NCI-H510A (cell line): ENCODE results near the gene LRRC4C.
"Not testable (repeated sequence)": the region's sequence is repeated elsewhere in the genome, so short reads cannot be mapped to it uniquely, and the experiment has no call there.

Experiments used
- DNase-seq: peaks from one replicate; lab custom pipeline; 2025; lab: John Stamatoyannopoulos, UW

The LRRC4C gene

DNA sequence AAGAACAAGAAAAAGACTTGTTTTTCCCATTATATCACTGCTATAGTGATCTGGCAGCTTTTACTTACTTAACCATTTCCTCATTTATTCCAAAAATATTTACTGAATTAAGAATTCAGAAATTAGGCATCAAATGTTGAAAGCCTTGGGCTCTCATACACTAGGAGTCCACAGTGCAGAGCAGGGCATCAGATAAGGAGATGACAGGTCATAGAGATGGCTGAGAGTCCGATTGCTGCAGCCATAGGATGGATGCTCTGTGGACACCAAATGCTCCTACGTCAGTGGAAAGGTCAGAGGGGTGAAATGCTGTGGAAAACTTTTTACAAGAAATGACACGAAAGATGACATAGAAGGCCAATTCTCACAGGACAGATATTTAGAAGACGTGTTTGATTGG is 771.1 kb downstream of the LRRC4C start:
- DNase-seq, result no peak

DNA sequence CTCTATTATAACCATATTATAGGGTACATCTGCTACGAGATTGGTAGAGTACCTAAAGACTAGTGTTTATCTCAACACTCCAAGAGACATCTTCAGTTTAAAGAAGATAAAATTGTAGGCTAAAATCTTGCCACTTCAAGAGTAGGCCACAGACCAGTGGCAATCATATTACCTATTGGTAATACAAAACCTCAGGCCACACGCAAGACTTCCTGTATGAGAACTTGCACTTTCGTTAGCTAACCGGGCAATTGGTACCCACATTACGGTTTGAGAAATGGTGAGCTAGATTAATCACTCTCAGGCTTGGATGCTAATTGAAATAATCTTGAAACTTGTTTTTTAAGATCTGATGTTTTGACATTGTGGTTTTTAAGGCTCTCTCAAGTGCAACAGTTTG is 772.7 kb downstream of the LRRC4C start:
- no peak for DNase-seq

DNA sequence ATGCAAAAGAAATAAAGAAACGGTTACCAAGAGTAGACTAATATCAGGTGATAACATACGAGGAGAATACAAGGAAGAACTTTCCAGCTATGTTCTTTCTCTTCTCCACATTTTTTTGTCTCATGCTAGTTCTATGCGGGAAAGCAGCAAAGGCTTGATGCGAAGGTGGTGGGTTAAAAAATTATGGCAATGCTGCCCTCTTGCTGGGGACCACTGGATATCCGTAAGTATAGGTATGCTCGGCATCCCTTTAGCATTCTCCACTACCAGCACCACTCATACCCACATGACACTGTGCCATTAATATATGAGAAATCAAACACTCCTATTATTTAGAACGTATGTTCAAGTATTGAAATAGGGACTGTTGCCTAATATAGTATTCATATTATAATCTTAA is 776.4 kb downstream of the LRRC4C start:
- no peak for DNase-seq

DNA sequence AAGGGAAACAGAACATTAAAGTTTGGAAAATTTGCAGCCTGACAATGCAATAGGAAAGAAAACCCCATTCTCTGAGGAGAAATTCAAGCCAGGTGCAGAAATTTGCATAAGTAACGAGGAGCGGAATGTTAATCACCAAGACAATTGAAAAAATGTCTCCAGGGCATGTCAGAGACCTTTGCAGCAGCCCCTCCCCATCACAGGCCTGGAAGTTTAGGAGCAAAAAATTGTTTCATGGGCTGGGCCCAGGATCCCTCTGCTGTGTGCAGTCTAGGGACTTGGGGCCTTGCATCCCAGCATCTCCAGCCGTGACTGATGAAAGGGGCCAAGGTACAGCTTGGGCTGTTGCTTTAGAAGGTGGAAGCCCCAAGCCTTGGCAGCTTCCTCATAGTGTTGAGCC is 780.2 kb downstream of the LRRC4C start:
- DNase-seq, result no peak

DNA sequence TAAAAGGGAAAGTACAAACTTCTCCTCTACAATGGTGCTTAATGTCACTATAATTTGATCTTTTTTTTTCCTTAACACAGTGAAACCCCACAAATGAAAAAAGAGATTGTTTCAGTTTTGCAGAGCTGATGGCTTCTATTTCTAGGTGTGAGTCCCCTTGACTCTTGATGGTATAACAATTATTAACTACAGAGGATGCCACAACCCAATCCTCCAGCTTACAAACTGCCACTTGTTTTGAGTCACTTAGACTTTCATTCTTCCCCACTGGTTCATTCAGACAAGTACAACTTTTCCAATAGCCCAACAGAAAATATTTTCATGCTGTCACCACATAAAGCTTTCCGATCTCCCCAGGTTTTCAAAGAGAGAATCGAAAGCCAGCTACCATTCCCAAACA is 812.2 kb downstream of the LRRC4C start:
- DNase-seq, result no peak

DNA sequence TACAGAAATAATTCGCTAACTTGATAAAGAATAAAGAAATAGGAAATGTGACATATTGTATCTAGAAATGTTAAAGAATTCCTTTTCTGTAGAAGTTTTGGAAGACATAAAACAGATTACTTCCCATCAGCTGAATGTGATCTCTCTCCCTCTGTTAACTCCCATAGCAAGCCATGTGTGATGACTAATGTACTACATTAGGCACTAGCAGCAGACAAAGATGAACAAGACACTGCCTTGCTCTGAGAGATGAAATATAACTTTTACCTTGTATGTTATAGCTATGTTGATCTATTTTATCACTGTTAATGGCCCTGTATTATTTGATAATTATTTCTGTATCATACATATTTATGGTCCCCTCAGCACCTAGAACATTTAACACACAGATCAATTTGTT is 817.2 kb downstream of the LRRC4C start:
- no peak for DNase-seq

DNA sequence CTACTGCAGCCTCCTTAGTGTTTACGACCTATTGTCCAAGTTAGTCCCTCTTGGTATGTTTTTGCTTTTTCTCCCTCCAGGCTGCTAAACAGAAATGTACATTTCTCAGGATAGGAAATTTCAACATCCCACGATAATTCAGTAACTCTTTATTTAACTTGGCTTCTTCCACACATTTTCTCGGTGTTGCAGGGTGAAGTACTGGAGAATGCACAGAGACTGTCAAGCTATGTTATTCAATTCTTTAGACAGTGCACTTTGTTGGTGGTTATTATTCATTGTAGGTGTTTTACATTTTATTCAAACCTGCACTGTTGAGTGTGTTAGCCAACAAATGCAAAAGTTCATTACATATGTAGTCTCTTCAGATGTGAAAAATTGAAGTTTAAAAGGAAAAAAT is 839.8 kb downstream of the LRRC4C start:
- DNase-seq, result no peak

DNA sequence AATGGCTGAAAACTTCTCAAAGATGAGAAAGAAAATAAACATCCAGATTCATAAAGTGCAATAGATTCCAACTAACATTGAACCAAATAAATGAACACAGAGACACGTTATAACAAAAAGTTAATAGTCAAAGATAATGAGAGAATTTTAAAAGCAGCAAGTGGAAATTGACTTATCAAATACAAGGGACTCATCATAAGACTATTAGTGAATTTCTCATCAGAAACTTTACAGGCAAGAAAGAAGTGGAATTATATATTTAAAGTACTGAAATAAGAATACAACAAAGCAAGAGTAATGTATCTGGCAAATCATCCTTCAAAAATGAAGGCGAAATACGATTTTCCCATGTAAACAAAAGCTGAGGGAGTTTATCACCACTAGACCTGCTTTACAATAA is 852.7 kb downstream of the LRRC4C start:
- no peak for DNase-seq

DNA sequence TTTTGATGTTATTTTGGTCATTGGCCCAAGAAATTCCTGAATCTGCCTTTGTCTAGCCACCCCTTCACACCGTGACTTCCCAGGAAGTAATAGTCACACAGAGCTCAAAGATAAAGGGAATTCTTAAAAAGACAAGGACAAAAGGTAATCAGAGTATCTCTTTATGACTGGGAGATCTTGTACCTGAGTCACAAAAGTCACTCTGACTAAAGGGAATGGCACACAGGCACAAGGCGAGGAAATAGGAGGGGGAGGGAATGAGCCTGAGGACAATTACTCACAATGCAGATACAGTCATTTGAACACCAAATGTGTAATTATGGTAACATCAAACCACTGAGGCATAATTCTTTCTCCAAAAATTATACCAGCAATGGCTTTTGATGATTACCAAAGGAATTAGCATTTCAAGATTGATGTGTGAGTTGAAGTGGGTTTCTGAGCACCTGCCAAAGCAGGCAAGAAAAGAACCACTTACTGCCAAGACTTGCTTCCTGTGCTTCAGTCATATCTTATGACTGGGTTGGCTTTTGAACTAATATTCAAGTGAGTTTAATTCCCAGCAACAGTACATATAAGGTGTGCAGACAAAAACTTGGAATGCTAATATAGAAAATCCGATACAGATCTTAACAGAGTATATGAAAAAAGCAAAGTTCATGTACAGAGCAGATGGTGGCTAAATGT is 856.4 kb downstream of the LRRC4C start:
- no peak for DNase-seq

DNA sequence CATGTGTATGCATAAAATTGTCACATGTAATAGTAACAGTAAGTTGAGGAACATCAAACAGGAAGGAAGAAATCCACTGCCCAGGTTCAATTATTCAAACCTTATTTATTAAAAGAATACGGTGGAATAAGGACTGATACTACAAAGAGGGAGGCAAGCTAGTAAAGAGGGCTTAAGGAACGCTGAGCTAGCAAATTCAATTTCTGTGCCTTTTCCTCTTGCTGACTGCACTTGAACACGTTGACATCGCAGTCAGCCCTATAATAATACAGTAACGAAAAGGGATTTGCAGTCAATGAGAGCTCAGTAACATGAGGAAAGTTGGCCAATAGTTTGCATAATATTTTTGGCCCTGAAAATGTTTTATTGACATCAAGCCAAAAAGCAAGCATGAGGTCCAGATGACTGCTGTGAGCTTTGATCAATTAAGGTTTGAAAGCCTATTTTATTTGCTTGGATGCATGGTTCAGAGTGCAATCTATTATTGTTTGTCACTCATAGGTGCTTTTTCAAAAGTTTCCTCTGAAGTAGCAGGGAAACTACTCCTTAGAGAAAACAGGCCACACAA is 861.8 kb downstream of the LRRC4C start:
- no peak for DNase-seq

DNA sequence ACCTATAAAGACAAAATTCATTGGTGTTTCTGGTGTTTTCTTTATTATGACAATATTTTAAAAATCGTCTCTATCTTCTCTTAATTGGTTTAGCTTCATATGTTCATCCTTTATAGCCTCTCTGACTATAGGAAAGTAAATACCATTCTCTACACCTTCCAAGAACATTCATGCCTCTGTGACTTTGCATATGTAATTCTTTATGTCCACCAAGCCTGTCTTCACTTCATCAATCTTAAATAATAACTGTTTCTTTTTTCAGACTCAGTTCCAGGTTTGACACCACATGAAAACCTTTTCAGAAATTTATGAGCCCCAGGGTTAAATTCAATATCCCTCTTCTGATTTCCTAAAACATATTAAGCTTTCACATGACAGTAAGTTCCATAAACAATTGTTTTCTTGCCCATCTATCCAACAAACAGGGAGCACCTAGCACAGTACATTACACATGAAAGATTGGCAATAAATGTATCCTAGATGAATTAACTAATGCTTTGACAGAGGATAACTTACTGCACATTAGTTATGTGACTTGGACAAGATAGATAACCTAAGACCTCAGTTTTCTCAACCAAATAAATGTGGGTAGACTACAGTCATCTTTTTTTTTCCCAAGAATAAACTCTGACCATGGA is 886.1 kb downstream of the LRRC4C start:
- DNase-seq, result no peak

DNA sequence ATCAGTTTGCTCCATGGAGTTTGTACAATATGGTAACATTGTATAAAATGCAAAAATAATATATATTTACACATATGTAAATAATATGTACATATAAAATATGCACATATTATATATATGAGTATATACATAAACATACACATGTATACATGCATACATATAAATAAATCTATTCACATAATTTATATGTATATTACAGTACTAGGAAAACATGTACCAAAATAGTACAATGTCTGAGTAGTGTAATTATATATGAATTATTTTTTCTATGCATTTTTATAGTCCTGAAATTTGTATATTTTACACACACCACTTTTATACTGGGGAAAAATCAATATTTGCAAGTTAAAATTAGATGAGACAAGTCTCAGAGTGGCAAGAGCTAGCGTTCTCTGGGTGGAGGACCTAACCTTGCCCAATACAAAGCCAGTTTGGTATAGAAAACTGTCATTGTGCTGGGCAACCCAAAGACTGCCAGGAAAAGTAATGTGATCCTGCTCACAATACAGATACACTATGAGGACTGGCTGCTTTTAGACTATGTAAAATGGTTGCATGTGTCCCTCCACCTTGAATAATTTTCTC is 889.4 kb downstream of the LRRC4C start:
- no peak for DNase-seq

DNA sequence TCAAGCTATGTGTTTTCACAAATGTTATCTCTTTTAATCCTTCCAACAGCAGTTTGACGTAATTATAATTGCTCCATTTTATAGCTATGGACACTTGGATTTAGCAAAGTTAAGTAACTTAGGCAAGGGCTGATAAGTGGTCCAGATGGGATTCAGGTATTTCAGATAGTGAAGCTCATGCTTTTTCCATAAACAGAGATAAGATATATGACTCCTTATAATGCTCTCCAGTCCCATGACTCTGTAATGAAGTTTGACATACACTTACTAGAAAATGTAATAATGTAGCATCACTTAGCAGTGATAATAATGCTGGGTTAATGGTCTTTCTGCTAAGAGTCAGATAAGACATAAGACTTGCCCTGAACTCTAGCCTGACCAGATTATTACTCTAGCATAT is 892.1 kb downstream of the LRRC4C start:
- DNase-seq, result no peak

DNA sequence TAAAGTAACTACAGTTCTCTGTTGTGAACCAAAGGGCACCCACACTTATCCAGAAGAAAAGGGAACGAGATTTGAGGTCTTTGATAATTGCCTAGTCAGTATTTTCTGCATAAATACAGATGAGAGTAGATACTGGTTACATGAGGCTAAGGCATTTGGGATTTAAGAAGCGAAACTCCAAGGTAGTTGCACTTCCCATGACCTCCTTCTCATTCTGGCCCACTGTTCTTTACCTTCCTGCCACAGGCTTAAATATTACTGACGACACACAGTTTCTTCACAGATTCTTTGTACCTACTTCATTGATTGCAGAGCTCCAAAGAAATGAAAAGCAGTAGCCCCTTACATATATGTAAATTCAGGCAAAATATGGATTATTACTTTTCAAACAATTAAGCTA is 915.3 kb downstream of the LRRC4C start:
- DNase-seq, result no peak

DNA sequence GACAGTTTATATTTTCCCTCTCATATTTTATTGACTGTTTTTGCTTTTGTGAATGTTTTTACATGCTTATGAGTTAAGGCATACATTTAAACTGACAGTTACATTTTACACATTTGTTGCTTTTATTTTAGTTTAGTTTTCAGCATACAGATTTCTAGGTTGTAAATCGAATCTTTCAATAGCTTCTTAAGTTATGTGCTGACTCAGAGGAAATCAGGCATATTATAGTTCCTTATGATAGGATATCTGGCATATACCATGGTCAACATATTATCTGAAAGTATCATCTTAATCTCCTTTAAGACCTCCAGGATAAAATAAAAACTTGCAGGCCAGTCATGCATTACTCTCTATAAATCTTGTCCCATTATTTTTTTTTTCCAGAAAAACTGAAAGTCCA is 916.6 kb downstream of the LRRC4C start:
- DNase-seq, result no peak

DNA sequence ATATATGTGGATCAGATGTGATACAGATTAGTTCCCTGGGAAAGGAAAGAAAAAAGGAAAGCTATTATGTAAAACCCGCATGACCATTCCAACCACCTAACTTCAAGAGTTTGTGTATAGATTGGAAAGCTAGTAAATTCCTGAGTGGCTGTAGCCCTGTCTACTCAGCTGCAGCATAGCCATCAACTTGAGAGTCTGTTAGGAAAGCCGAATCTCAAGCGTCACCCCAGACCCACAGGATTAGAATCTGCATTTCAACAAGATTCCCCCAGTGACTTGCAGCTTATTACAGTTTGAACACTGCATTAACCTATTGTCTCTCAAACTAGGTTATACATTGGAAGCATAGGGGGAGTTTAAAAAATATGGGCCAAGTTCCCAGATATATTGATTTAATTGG is 921.7 kb downstream of the LRRC4C start:
- no peak for DNase-seq

DNA sequence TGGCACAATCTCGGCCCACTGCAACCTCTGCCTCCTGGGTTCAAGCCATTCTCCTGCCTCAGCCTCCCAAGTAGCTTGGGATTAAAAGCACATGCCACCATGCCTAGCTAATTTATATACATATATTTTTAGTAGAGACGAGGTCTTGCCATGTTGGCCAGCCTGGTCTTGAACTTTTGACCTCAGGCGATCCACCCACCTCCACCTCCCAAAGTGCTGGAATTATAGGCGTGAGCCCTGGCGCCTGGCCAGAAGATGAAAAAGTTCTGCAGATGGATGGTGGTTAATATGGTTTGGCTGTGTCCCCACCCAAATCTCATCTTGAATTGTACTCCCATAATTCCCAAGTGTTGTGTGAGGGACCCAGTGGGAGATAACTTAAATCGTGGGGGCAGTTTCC is 937.4 kb downstream of the LRRC4C start:
- not testable (repeated sequence) for DNase-seq

DNA sequence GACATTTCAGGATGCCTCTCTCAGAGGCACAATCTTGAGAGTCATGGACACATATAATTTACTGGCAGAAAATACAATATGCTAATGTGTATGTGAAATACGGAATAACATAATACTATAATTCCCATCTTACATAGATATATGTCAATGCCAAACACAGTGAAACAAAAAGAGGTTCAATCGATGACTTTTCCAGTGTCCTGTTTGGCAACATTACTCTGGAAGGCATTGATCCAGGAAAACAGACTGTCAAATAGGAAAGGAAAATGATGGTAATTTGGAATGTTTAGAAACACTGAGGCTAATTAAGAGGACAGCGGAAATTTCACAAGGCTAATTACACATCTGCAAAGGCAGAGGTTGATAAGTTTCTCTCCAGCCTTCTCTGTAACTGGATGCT is 942.3 kb downstream of the LRRC4C start:
- DNase-seq, result no peak

DNA sequence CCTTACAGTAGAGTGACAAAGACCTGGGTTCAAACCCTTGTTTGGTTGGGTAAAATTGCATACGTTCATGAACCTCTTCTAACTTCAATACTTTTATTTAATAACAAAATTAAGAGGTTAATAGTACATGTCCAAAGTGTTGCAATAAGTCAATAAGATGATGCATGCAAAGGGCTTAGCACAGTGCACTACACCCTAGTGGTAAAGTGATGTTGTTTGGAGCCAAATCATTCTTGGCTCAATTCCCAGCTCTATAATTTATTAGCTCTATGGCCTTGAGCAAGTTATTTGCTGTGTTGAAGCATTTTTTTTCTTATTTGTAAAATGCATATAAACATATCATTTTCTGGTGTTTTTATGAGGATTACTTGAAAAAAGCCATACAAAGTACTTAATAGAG is 945.3 kb downstream of the LRRC4C start:
- DNase-seq, result no peak

DNA sequence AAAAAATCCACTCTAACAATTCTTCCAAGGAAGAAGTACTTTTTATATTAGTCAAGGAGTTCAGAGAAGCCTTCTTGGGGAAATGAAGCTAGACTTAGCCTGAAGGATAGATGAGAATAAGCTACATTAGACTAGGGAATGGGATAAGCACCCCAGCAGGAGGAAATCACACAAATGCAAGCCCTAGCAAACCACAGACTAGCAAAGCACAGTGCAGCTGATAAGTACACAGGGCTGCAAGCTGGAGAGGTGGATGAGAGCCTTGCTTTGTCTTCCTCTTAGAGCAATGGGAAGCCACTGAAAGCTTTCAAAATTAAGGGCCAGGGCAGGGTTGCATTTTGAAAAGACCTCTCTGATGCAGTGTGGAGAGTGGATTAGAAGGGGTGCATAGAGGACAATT is 946.2 kb downstream of the LRRC4C start:
- DNase-seq, result peak; percentile 2

DNA sequence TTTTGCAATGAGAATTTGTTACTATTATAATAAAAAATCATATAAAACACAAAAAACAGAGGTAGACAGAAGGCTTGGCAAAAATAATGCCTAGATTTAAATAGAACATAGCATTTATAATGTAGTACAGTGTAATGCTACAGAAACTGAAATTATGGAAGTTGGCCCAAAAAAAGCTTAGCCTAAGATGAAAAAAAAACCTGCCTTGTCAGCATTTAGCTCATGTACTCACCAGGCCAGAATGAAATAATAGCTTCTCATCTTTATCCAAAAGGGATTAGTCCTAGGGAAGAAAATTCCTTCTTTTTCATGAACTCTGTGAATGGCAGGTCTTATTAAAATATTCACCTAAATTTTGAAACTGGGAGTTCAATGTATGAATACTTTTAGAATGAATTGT is 951.1 kb downstream of the LRRC4C start:
- no peak for DNase-seq

DNA sequence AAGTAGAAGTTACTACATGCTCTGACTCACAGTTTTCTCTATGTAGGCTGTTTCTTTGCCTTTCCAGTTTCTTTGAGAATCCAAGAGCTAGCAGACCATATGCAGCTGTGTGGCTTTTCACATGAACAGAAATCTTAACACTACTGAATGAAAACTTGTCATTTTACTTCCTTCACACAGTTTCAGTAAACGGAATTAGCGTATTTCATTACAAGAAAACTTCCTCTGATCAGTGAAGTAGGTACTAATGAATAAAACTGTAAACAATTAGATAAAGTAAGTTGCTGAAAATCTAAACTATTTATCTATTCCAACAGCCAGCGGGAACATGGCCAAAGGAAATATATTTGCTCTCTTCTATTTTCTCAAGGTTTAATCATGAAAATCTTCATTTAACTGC is 953.2 kb downstream of the LRRC4C start:
- no peak for DNase-seq

DNA sequence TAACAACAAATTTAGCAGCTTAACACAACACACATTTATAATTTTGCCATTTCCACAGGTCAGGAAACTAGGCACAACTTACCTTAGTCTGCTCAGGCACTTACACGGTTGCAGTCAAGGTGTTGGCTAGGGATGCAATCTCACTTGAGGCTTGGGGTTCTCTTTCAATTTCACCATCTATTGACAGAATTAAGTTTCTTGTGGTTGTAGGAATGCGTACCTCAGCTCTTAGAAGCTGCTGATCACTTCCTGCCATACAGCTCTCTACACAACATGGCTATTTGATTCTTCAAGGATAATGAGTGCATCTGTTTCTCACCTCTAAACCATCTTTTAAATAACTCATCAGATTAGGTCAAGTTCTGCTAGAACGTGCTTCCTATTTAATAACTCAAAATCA is 968.1 kb downstream of the LRRC4C start:
- DNase-seq, result no peak

DNA sequence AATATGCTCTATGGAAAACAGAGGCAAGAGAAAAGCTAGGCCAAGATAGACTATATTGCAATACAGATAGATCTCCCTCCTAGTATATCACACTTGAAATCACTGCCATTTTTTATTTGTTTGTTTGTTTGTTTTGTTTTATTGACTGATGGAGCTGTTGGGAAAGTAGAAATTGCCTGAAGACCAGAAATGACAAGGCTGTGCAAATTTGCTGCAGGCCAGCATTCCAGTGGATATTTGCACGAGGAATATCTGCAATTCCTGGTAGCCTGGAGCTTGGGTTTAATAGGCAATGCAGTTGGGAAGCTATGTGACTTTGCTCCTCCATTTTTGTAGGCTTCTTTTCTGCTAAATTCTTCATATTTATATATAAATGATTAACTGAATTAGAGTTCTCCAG is 991.7 kb downstream of the LRRC4C start:
- no peak for DNase-seq
